ENCODE results near the gene VWA7. TPM values are rescaled to one million over a fixed set of nuclear protein-coding genes. Genes with fewer than 3 reads are reported as not detected.

The VWA7 gene
- total RNA-seq, 1 experiment from 2014 or later, result 0.34 TPM

GRCh38 chr6:31778999-31779885 is 2.1 kb upstream of the VWA7 start:
- DNase-seq (ENCODE audit: low read depth), result no peak

- DNase-seq (ENCODE audit: low read depth), result no peak
Observed at GRCh38 chr6:31778193-31778592, 1.1 kb upstream of the VWA7 start.

- no peak for DNase-seq (ENCODE audit: low read depth)
Observed at GRCh38 chr6:31777667-31778050, 531 bp upstream of the VWA7 start.

- DNase-seq (ENCODE audit: low read depth), result no peak
Observed at GRCh38 chr6:31776485-31776988, 591 bp downstream of the VWA7 start.

GRCh38 chr6:31775633-31776484 is 1.3 kb downstream of the VWA7 start:
- no peak for DNase-seq (ENCODE audit: low read depth)

- no peak for DNase-seq (ENCODE audit: low read depth)
Observed at GRCh38 chr6:31775184-31775583, 1.9 kb downstream of the VWA7 start.

- peak; percentile 51 for DNase-seq (ENCODE audit: low read depth)
Observed at GRCh38 chr6:31771992-31772358, 5.2 kb downstream of the VWA7 start.

GRCh38 chr6:31770860-31771259 is 6.3 kb downstream of the VWA7 start:
- no peak for DNase-seq (ENCODE audit: low read depth)

- peak; percentile 78 for DNase-seq (ENCODE audit: low read depth)
Observed at GRCh38 chr6:31769684-31770371, 7.3 kb downstream of the VWA7 start.

- DNase-seq (ENCODE audit: low read depth), result no peak
Observed at GRCh38 chr6:31768363-31769257, 8.5 kb downstream of the VWA7 start.

- no peak for DNase-seq (ENCODE audit: low read depth)
Observed at GRCh38 chr6:31767096-31767645, 10.0 kb downstream of the VWA7 start.

GRCh38 chr6:31765910-31766794 is 11.0 kb downstream of the VWA7 start:
- no peak for DNase-seq (ENCODE audit: low read depth)

GRCh38 chr6:31765559-31765909 is 11.6 kb downstream of the VWA7 start:
- no peak for DNase-seq (ENCODE audit: low read depth)

GRCh38 chr6:31764198-31764597 is 12.9 kb downstream of the VWA7 start:
- no peak for DNase-seq (ENCODE audit: low read depth)

- DNase-seq (ENCODE audit: low read depth), result no peak
Observed at GRCh38 chr6:31763619-31763940, 13.5 kb downstream of the VWA7 start.

GRCh38 chr6:31762878-31763618 is 14.1 kb downstream of the VWA7 start:
- no peak for DNase-seq (ENCODE audit: low read depth)

GRCh38 chr6:31762356-31762755 is 14.8 kb downstream of the VWA7 start, which contains the start of gene SAPCD1:
Gene SAPCD1, plus strand, starts transcription at chr6:31762656. Its CDS starts 399 bp downstream, at chr6:31763055.
- no peak for DNase-seq (ENCODE audit: low read depth)

- no peak for DNase-seq (ENCODE audit: low read depth)
Observed at GRCh38 chr6:31761343-31761742, 15.8 kb downstream of the VWA7 start.

- no peak for DNase-seq (ENCODE audit: low read depth)
Observed at GRCh38 chr6:31760790-31761189, 16.3 kb downstream of the VWA7 start.

All from Daoy (cell line).